OCI-M2 (cell line): ENCODE data around the gene MEI4.
"Not testable (repeated sequence)": the region's sequence is repeated elsewhere in the genome, so short reads cannot be mapped to it uniquely, and the experiment has no call there.

Source experiments
- DNase-seq: peaks from one replicate; lab custom pipeline; 2025; ENCODE audit not compliant: unreplicated experiment; lab: John Stamatoyannopoulos, UW

The MEI4 gene

GRCh38 chr6:77652739-77653138, at the start of gene MEI4:
MEI4 (plus strand) TSS chr6:77653039; CDS start chr6:77690672, 37,633 bp downstream.
- no peak for DNase-seq

- DNase-seq = no peak
Observed at GRCh38 chr6:77604476-77604875, 48.4 kb upstream of the MEI4 start.

GRCh38 chr6:77607004-77607403, 45.8 kb upstream of the MEI4 start:
- DNase-seq = no peak

- DNase-seq = no peak
Observed at GRCh38 chr6:77609106-77609505, 43.7 kb upstream of the MEI4 start.

- no peak for DNase-seq
Observed at GRCh38 chr6:77619114-77619513, 33.7 kb upstream of the MEI4 start.

- no peak for DNase-seq
Observed at GRCh38 chr6:77620278-77620882, 32.5 kb upstream of the MEI4 start.

- DNase-seq = no peak
Observed at GRCh38 chr6:77624515-77624914, 28.3 kb upstream of the MEI4 start.

- no peak for DNase-seq
Observed at GRCh38 chr6:77626426-77626825, 26.4 kb upstream of the MEI4 start.

GRCh38 chr6:77630014-77630413, 22.8 kb upstream of the MEI4 start:
- no peak for DNase-seq

GRCh38 chr6:77633471-77633870, 19.4 kb upstream of the MEI4 start:
- no peak for DNase-seq

- no peak for DNase-seq
Observed at GRCh38 chr6:77633993-77634715, 18.7 kb upstream of the MEI4 start.

- no peak for DNase-seq
Observed at GRCh38 chr6:77638129-77638830, 14.6 kb upstream of the MEI4 start.

GRCh38 chr6:77644102-77644705, 8.6 kb upstream of the MEI4 start:
- no peak for DNase-seq

- DNase-seq = no peak
Observed at GRCh38 chr6:77650098-77650663, 2.7 kb upstream of the MEI4 start.

- no peak for DNase-seq
Observed at GRCh38 chr6:77653816-77654215, 977 bp downstream of the MEI4 start.

- DNase-seq = not testable (repeated sequence)
Observed at GRCh38 chr6:77655035-77655434, 2.2 kb downstream of the MEI4 start.

- no peak for DNase-seq
Observed at GRCh38 chr6:77656999-77657764, 4.3 kb downstream of the MEI4 start.

- no peak for DNase-seq
Observed at GRCh38 chr6:77666340-77666739, 13.5 kb downstream of the MEI4 start.

GRCh38 chr6:77666846-77667245, 14.0 kb downstream of the MEI4 start:
- DNase-seq = no peak

GRCh38 chr6:77669913-77670312, 17.1 kb downstream of the MEI4 start:
- DNase-seq = no peak

- no peak for DNase-seq
Observed at GRCh38 chr6:77674211-77674610, 21.4 kb downstream of the MEI4 start.
